Neuronal stem cell (in vitro differentiated cells): ENCODE data around the gene MCTP1.

Source experiments
- DNase-seq: peaks from one replicate; pipeline ENCODE4 v3.0.0-alpha.2; 2013; ENCODE audit warnings: low spot score
- H2AFZ ChIP-seq: one replicate; pipeline ENCODE4 v1.6.1; 2013; ENCODE audit warnings: mild to moderate bottlenecking, low read length, inconsistent platforms
- H2AK5ac ChIP-seq: 2 replicates; pipeline ENCODE4 v1.6.1; 2013; ENCODE audit warnings: low read depth, mild to moderate bottlenecking, inconsistent platforms, low read length, moderate library complexity, mixed read lengths
- H2BK120ac ChIP-seq: 2 replicates; pipeline ENCODE4 v1.6.1; 2013; ENCODE audit warnings: low read depth, mild to moderate bottlenecking, inconsistent platforms, low read length, moderate library complexity, mixed read lengths
- H2BK12ac ChIP-seq: one replicate; pipeline ENCODE4 v1.6.1; 2013; ENCODE audit warnings: low read length, inconsistent platforms
- H2BK15ac ChIP-seq: 2 replicates; pipeline ENCODE4 v1.6.1; 2013; ENCODE audit warnings: mild to moderate bottlenecking, low read length, inconsistent platforms, mixed read lengths
- H2BK5ac ChIP-seq: one replicate; pipeline ENCODE4 v1.6.1; 2013; ENCODE audit warnings: inconsistent platforms, mild to moderate bottlenecking, low read length, moderate library complexity
- H3K14ac ChIP-seq: one replicate; pipeline ENCODE4 v1.6.1; 2013; ENCODE audit warnings: low read length, inconsistent platforms
- H3K18ac ChIP-seq: 2 replicates; pipeline ENCODE4 v1.6.1; 2013; ENCODE audit warnings: low read length, inconsistent platforms
- H3K23ac ChIP-seq: 2 replicates; pipeline ENCODE4 v1.6.1; 2013; ENCODE audit warnings: low read depth, mild to moderate bottlenecking, mixed read lengths, low read length, inconsistent platforms; ENCODE audit not compliant: poor library complexity
- H3K27ac ChIP-seq: replicated peaks from 3 replicates; pipeline ENCODE4 v1.5.1; 2013; ENCODE audit warnings: low read length, inconsistent platforms
- H3K27me3 ChIP-seq, 3 experiments: 2 replicates each; pipeline ENCODE4 v1.6.1; 2013; ENCODE audit warnings: low read length in 3 of 3, mild to moderate bottlenecking in 2 of 3, inconsistent platforms in 1 of 3, low read depth in 1 of 3, mixed read lengths in 1 of 3, moderate library complexity in 1 of 3; ENCODE audit not compliant: control insufficient read depth in 3 of 3, insufficient read depth in 3 of 3
- H3K36me3 ChIP-seq, 2 donors: replicated peaks in 1 of 2; 2 replicates each; pipeline ENCODE4 v1.6.1; 2013; ENCODE audit warnings: low read length in 2 of 2; ENCODE audit not compliant: control insufficient read depth in 2 of 2, insufficient read depth in 2 of 2
- H3K4ac ChIP-seq: 2 replicates; pipeline ENCODE4 v1.6.1; 2013; ENCODE audit warnings: inconsistent platforms, mild to moderate bottlenecking, low read length, moderate library complexity
- H3K4me1 ChIP-seq, 2 donors: 1 replicate in 1 of 2; 2 replicates in 1 of 2; pipeline ENCODE4 v1.6.1; 2013; ENCODE audit warnings: low read length in 2 of 2, low read depth in 1 of 2; ENCODE audit not compliant: control insufficient read depth in 2 of 2, insufficient read depth in 1 of 2
- H3K4me2 ChIP-seq: one replicate; pipeline ENCODE4 v1.6.1; 2013; ENCODE audit warnings: mild to moderate bottlenecking, low read length, inconsistent platforms; ENCODE audit not compliant: insufficient read depth, poor library complexity, severe bottlenecking
- H3K4me3 ChIP-seq, 2 donors: 2 replicates each; pipeline ENCODE4 v1.5.1; 2013; ENCODE audit warnings: low read length in 2 of 2, mild to moderate bottlenecking in 2 of 2, inconsistent platforms in 1 of 2, moderate library complexity in 1 of 2
- H3K79me1 ChIP-seq: one replicate; pipeline ENCODE4 v1.6.1; 2013; ENCODE audit warnings: low read depth, mild to moderate bottlenecking, inconsistent platforms, low read length, moderate library complexity
- H3K9ac ChIP-seq: one replicate; pipeline ENCODE4 v1.6.1; 2013; ENCODE audit warnings: mild to moderate bottlenecking, low read depth, low read length, inconsistent platforms; ENCODE audit not compliant: poor library complexity
- H3K9me3 ChIP-seq, 2 donors: replicated peaks in 1 of 2; 2 replicates each; pipeline versions ENCODE3 to v1.6.1; 2013; ENCODE audit warnings: low read length in 2 of 2, mild to moderate bottlenecking in 2 of 2, inconsistent platforms in 1 of 2, low read depth in 1 of 2, mixed read lengths in 1 of 2, moderate library complexity in 1 of 2; ENCODE audit not compliant: control insufficient read depth in 2 of 2, insufficient read depth in 1 of 2
- H4K8ac ChIP-seq: one replicate; pipeline ENCODE4 v1.6.1; 2013; ENCODE audit warnings: low read depth, mild to moderate bottlenecking, inconsistent platforms, low read length, moderate library complexity
- H4K91ac ChIP-seq: one replicate; pipeline ENCODE4 v1.6.1; 2013; ENCODE audit warnings: low read length, low read depth, mild to moderate bottlenecking, inconsistent platforms; ENCODE audit not compliant: poor library complexity
- WGBS, 2 donors: extraction: QIAGEN DNeasy Blood & Tissue Kit; methylation state at CpG; one replicate each; pipeline ENCODE4 v1.1.7; 2013; ENCODE audit warnings: missing lambda C conversion rate in 2 of 2, mixed read lengths in 1 of 2; ENCODE audit not compliant: insufficient read length in 2 of 2, insufficient replicate concordance in 1 of 2; ENCODE audit errors: extremely low coverage in 2 of 2; 5-methylcytosine and 5-hydroxymethylcytosine counted together

The MCTP1 gene

GRCh38 chr5:95191330-95191729, 93.6 kb downstream of the MCTP1 start:
- H4K8ac ChIP-seq: no peak overlapping the region
- H3K23ac ChIP-seq: no peak overlapping the region
- no peak overlapping the region for H3K18ac ChIP-seq
- H3K4me3 ChIP-seq: no peak overlapping the region
- H2BK5ac ChIP-seq: no peak overlapping the region
- no peaks in the 10 kb centered on the region for H3K79me1 ChIP-seq
- H2BK12ac ChIP-seq: no peak overlapping the region
- no peak overlapping the region for H2BK15ac ChIP-seq
- H4K91ac ChIP-seq: no peak overlapping the region
- H3K9me3 ChIP-seq: no peaks in the 10 kb centered on the region
- no peak overlapping the region for H2AFZ ChIP-seq
- H2AK5ac ChIP-seq: no peak overlapping the region
- DNase-seq: no peak
- H3K4me2 ChIP-seq: no peak overlapping the region
- H3K27me3 ChIP-seq: peaks cover 0 to 4% (median 0%) of the 10 kb centered on the region in 3 experiments
- H3K9ac ChIP-seq: no peak overlapping the region
- no CpG with 5 or more reads among the region's 2 CpGs for WGBS, 2 donors
- no peak overlapping the region for H2BK120ac ChIP-seq
- no peaks in the 10 kb centered on the region for H3K4me1 ChIP-seq
- no peak overlapping the region for H3K14ac ChIP-seq
- no peaks in the 10 kb centered on the region for H3K36me3 ChIP-seq
- no peak overlapping the region for H3K27ac ChIP-seq
- H3K4ac ChIP-seq: no peak overlapping the region

- Histone ChIP-seq H4K91ac (no peak overlapping the region), H3K9me3 (no peaks in the 10 kb centered on the region), H3K27ac (no peak overlapping the region), H3K36me3 (no peaks in the 10 kb centered on the region), H2BK12ac (no peak overlapping the region), H2BK5ac (no peak overlapping the region), H3K4me3 (no peak overlapping the region), H3K79me1 (no peaks in the 10 kb centered on the region), H3K4me1 (no peaks in the 10 kb centered on the region), H4K8ac (no peak overlapping the region), H3K9ac (no peak overlapping the region), H2AK5ac (no peak overlapping the region), H3K27me3 (no peaks in the 10 kb centered on the region), H2BK15ac (no peak overlapping the region), H2BK120ac (no peak overlapping the region), H3K14ac (no peak overlapping the region), H3K4me2 (no peak overlapping the region), H3K4ac (no peak overlapping the region), H2AFZ (no peak overlapping the region), H3K23ac (no peak overlapping the region), H3K18ac (no peak overlapping the region)
- no CpG with 5 or more reads among the region's 4 CpGs for WGBS, 2 donors
- no peak for DNase-seq
Observed at GRCh38 chr5:95184924-95185323, 100.0 kb downstream of the MCTP1 start.

GRCh38 chr5:95181644-95182043, 103.2 kb downstream of the MCTP1 start:
- no peak overlapping the region for H2BK15ac ChIP-seq
- H2AK5ac ChIP-seq: no peak overlapping the region
- H3K18ac ChIP-seq: no peak overlapping the region
- no peak overlapping the region for H3K14ac ChIP-seq
- H3K4me1 ChIP-seq: peaks cover 2% of the 10 kb centered on the region in 2 donors
- no peak overlapping the region for H3K9ac ChIP-seq
- no peaks in the 10 kb centered on the region for H3K36me3 ChIP-seq
- no peak overlapping the region for H3K23ac ChIP-seq
- no peak overlapping the region for H2AFZ ChIP-seq
- H3K27ac ChIP-seq: no peak overlapping the region
- H3K27me3 ChIP-seq: no peaks in the 10 kb centered on the region
- no peak for DNase-seq
- no CpG with 5 or more reads among the region's 3 CpGs for WGBS, 2 donors
- no peak overlapping the region for H2BK120ac ChIP-seq
- no peaks in the 10 kb centered on the region for H3K79me1 ChIP-seq
- H3K4ac ChIP-seq: no peak overlapping the region
- no peak overlapping the region for H3K4me2 ChIP-seq
- H2BK5ac ChIP-seq: no peak overlapping the region
- no peak overlapping the region for H4K91ac ChIP-seq
- H4K8ac ChIP-seq: no peak overlapping the region
- H2BK12ac ChIP-seq: no peak overlapping the region
- H3K4me3 ChIP-seq: no peak overlapping the region
- H3K9me3 ChIP-seq: no peaks in the 10 kb centered on the region

GRCh38 chr5:95178046-95178651, 106.7 kb downstream of the MCTP1 start:
- H3K36me3 ChIP-seq: no peaks in the 10 kb centered on the region
- no CpG with 5 or more reads among the region's 4 CpGs for WGBS, 2 donors
- peak overlapping the region; percentile 22 for H3K27ac ChIP-seq
- H3K18ac ChIP-seq: no peak overlapping the region
- peaks cover 3 to 4% of the 10 kb centered on the region in 2 donors for H3K4me1 ChIP-seq
- H2BK15ac ChIP-seq: no peak overlapping the region
- no peak overlapping the region for H2BK12ac ChIP-seq
- no peaks in the 10 kb centered on the region for H3K9me3 ChIP-seq
- H3K14ac ChIP-seq: no peak overlapping the region
- H2AK5ac ChIP-seq: no peak overlapping the region
- H2AFZ ChIP-seq: peak overlapping the region; percentile 82
- H3K27me3 ChIP-seq: no peaks in the 10 kb centered on the region
- no peak overlapping the region for H2BK120ac ChIP-seq
- no peaks in the 10 kb centered on the region for H3K79me1 ChIP-seq
- H4K8ac ChIP-seq: no peak overlapping the region
- no peak overlapping the region for H4K91ac ChIP-seq
- H3K4ac ChIP-seq: no peak overlapping the region
- no peak overlapping the region for H3K4me2 ChIP-seq
- no peak overlapping the region for H2BK5ac ChIP-seq
- peak; percentile 64 for DNase-seq
- H3K4me3 ChIP-seq: no peak overlapping the region
- no peak overlapping the region for H3K23ac ChIP-seq
- no peak overlapping the region for H3K9ac ChIP-seq
